Measurements from ENCODE around the gene PRKAR1A.

The PRKAR1A gene

GRCh38 chr17:68584581-68585303 is 72.5 kb downstream of the PRKAR1A start:
- H4K8ac ChIP-seq (ENCODE audit: low read length): no peak overlapping the region
- no peak overlapping the region for H2AK5ac ChIP-seq (ENCODE audit: low read length, severe bottlenecking)
- no peak overlapping the region for H3K4ac ChIP-seq (ENCODE audit: low read depth in 1 of 2, low read length in 2 of 2)
- peaks cover 0 to 5% of the 10 kb centered on the region in 2 experiments for H3K27me3 ChIP-seq (ENCODE audit: control insufficient read depth in 1 of 2, insufficient read depth in 1 of 2, low read length in 2 of 2)
- H3K4me3 ChIP-seq (ENCODE audit: insufficient read depth in 1 of 2, low read depth in 1 of 2, low read length in 2 of 2): no peak overlapping the region
- H3K23ac ChIP-seq (ENCODE audit: low read length in 2 of 2): no peak overlapping the region
- WGBS: 94% methylated on average over 4 of the region's 5 CpGs
- H3K9me3 ChIP-seq (ENCODE audit: control insufficient read depth, low read length): peaks cover 15% of the 10 kb centered on the region
- H2AFZ ChIP-seq (ENCODE audit: low read depth, low read length): no peak overlapping the region
- no peak overlapping the region for H3K4me2 ChIP-seq (ENCODE audit: low read length, poor library complexity, severe bottlenecking)
- no peak overlapping the region for H3K27ac ChIP-seq (ENCODE audit: low read length, poor library complexity, severe bottlenecking)
- H2BK5ac ChIP-seq (ENCODE audit: low read depth, low read length, poor library complexity, severe bottlenecking): no peak overlapping the region
- no peaks in the 10 kb centered on the region for H3K79me1 ChIP-seq (replicated peaks; ENCODE audit: low read length, poor library complexity, severe bottlenecking)
- no peaks in the 10 kb centered on the region for H3K4me1 ChIP-seq (ENCODE audit: control insufficient read depth, insufficient read depth, low read depth, low read length)
- H3K18ac ChIP-seq (ENCODE audit: low read depth in 1 of 2, low read length in 2 of 2): no peak overlapping the region
- H3K9ac ChIP-seq (ENCODE audit: low read length): peak overlapping the region; percentile 21
- no peak overlapping the region for H3K14ac ChIP-seq (ENCODE audit: low read length in 2 of 2)
- no peak overlapping the region for H2BK15ac ChIP-seq (ENCODE audit: low read depth, poor library complexity, severe bottlenecking)
- peaks cover 0 to 74% of the 10 kb centered on the region in 2 experiments for H3K36me3 ChIP-seq (ENCODE audit: control insufficient read depth in 1 of 2, insufficient read depth in 2 of 2, low read depth in 1 of 2, low read length in 2 of 2)
- H2BK120ac ChIP-seq (ENCODE audit: low read depth, low read length): no peak overlapping the region
- DNase-seq: no peak
- no peak overlapping the region for H4K91ac ChIP-seq (ENCODE audit: low read length)
- no peak overlapping the region for H2BK12ac ChIP-seq (ENCODE audit: low read length in 2 of 2)

- peaks cover 0 to 5% of the 10 kb centered on the region in 2 experiments for H3K27me3 ChIP-seq (ENCODE audit: control insufficient read depth in 1 of 2, insufficient read depth in 1 of 2, low read length in 2 of 2)
- no peak overlapping the region for H2BK120ac ChIP-seq (ENCODE audit: low read depth, low read length)
- no peak overlapping the region for H3K27ac ChIP-seq (ENCODE audit: low read length, poor library complexity, severe bottlenecking)
- no peak overlapping the region for H3K23ac ChIP-seq (ENCODE audit: low read length in 2 of 2)
- no peak overlapping the region for H4K91ac ChIP-seq (ENCODE audit: low read length)
- no peak overlapping the region for H3K18ac ChIP-seq (ENCODE audit: low read depth in 1 of 2, low read length in 2 of 2)
- no peak overlapping the region for H3K4me2 ChIP-seq (ENCODE audit: low read length, poor library complexity, severe bottlenecking)
- no peak for DNase-seq
- H3K36me3 ChIP-seq (ENCODE audit: control insufficient read depth in 1 of 2, insufficient read depth in 2 of 2, low read depth in 1 of 2, low read length in 2 of 2): peaks cover 0 to 83% of the 10 kb centered on the region in 2 experiments
- no peak overlapping the region for H3K4me3 ChIP-seq (ENCODE audit: insufficient read depth in 1 of 2, low read depth in 1 of 2, low read length in 2 of 2)
- H2BK12ac ChIP-seq (ENCODE audit: low read length in 2 of 2): no peak overlapping the region
- no peaks in the 10 kb centered on the region for H3K79me1 ChIP-seq (replicated peaks; ENCODE audit: low read length, poor library complexity, severe bottlenecking)
- H3K4me1 ChIP-seq (ENCODE audit: control insufficient read depth, insufficient read depth, low read depth, low read length): no peaks in the 10 kb centered on the region
- H2BK15ac ChIP-seq (ENCODE audit: low read depth, poor library complexity, severe bottlenecking): no peak overlapping the region
- no peak overlapping the region for H4K8ac ChIP-seq (ENCODE audit: low read length)
- peaks cover 15% of the 10 kb centered on the region for H3K9me3 ChIP-seq (ENCODE audit: control insufficient read depth, low read length)
- no peak overlapping the region for H3K14ac ChIP-seq (ENCODE audit: low read length in 2 of 2)
- H2AFZ ChIP-seq (ENCODE audit: low read depth, low read length): no peak overlapping the region
- H2AK5ac ChIP-seq (ENCODE audit: low read length, severe bottlenecking): no peak overlapping the region
- H2BK5ac ChIP-seq (ENCODE audit: low read depth, low read length, poor library complexity, severe bottlenecking): no peak overlapping the region
- WGBS: 87% methylated on average over 4 of the region's 4 CpGs
- no peak overlapping the region for H3K4ac ChIP-seq (ENCODE audit: low read depth in 1 of 2, low read length in 2 of 2)
- H3K9ac ChIP-seq (ENCODE audit: low read length): peak overlapping the region; percentile 28
Observed at GRCh38 chr17:68585643-68586042, 73.4 kb downstream of the PRKAR1A start.

- peaks cover 0 to 88% of the 10 kb centered on the region in 2 experiments for H3K36me3 ChIP-seq (ENCODE audit: control insufficient read depth in 1 of 2, insufficient read depth in 2 of 2, low read depth in 1 of 2, low read length in 2 of 2)
- H3K9me3 ChIP-seq (ENCODE audit: control insufficient read depth, low read length): peaks cover 15% of the 10 kb centered on the region
- H3K18ac ChIP-seq (ENCODE audit: low read depth in 1 of 2, low read length in 2 of 2): no peak overlapping the region
- H3K27ac ChIP-seq (ENCODE audit: low read length, poor library complexity, severe bottlenecking): no peak overlapping the region
- peak overlapping the region in 1 of 2 experiments; percentile 32 for H3K4me3 ChIP-seq (ENCODE audit: insufficient read depth in 1 of 2, low read depth in 1 of 2, low read length in 2 of 2)
- no peak overlapping the region for H3K23ac ChIP-seq (ENCODE audit: low read length in 2 of 2)
- H3K9ac ChIP-seq (ENCODE audit: low read length): no peak overlapping the region
- DNase-seq: no peak
- no peak overlapping the region for H3K4ac ChIP-seq (ENCODE audit: low read depth in 1 of 2, low read length in 2 of 2)
- no peaks in the 10 kb centered on the region for H3K4me1 ChIP-seq (ENCODE audit: control insufficient read depth, insufficient read depth, low read depth, low read length)
- H3K4me2 ChIP-seq (ENCODE audit: low read length, poor library complexity, severe bottlenecking): no peak overlapping the region
- no peak overlapping the region for H2BK12ac ChIP-seq (ENCODE audit: low read length in 2 of 2)
- H2AFZ ChIP-seq (ENCODE audit: low read depth, low read length): no peak overlapping the region
- no peak overlapping the region for H2BK120ac ChIP-seq (ENCODE audit: low read depth, low read length)
- WGBS: 98% methylated on average over 5 of the region's 5 CpGs
- H3K27me3 ChIP-seq (ENCODE audit: control insufficient read depth in 1 of 2, insufficient read depth in 1 of 2, low read length in 2 of 2): peaks cover 0 to 9% of the 10 kb centered on the region in 2 experiments
- H2BK15ac ChIP-seq (ENCODE audit: low read depth, poor library complexity, severe bottlenecking): no peak overlapping the region
- H2BK5ac ChIP-seq (ENCODE audit: low read depth, low read length, poor library complexity, severe bottlenecking): no peak overlapping the region
- H4K91ac ChIP-seq (ENCODE audit: low read length): no peak overlapping the region
- H4K8ac ChIP-seq (ENCODE audit: low read length): no peak overlapping the region
- no peak overlapping the region for H3K14ac ChIP-seq (ENCODE audit: low read length in 2 of 2)
- H3K79me1 ChIP-seq (replicated peaks; ENCODE audit: low read length, poor library complexity, severe bottlenecking): no peaks in the 10 kb centered on the region
- H2AK5ac ChIP-seq (ENCODE audit: low read length, severe bottlenecking): no peak overlapping the region
Observed at GRCh38 chr17:68587026-68587425, 74.8 kb downstream of the PRKAR1A start.

- Histone ChIP-seq H3K14ac (ENCODE audit: low read length in 2 of 2) (no peak overlapping the region), H2BK12ac (ENCODE audit: low read length in 2 of 2) (no peak overlapping the region), H3K4me1 (ENCODE audit: control insufficient read depth, insufficient read depth, low read depth, low read length) (no peaks in the 10 kb centered on the region), H2BK120ac (ENCODE audit: low read depth, low read length) (no peak overlapping the region), H3K9ac (ENCODE audit: low read length) (peak overlapping the region; percentile 40), H4K91ac (ENCODE audit: low read length) (no peak overlapping the region), H3K79me1 (replicated peaks; ENCODE audit: low read length, poor library complexity, severe bottlenecking) (no peaks in the 10 kb centered on the region), H3K36me3 (ENCODE audit: control insufficient read depth in 1 of 2, insufficient read depth in 2 of 2, low read depth in 1 of 2, low read length in 2 of 2) (peaks cover 0 to 82% of the 10 kb centered on the region in 2 experiments), H3K27me3 (ENCODE audit: control insufficient read depth in 1 of 2, insufficient read depth in 1 of 2, low read length in 2 of 2) (peaks cover 0 to 18% of the 10 kb centered on the region in 2 experiments), H3K4me2 (ENCODE audit: low read length, poor library complexity, severe bottlenecking) (no peak overlapping the region), H2AFZ (ENCODE audit: low read depth, low read length) (no peak overlapping the region), H2BK5ac (ENCODE audit: low read depth, low read length, poor library complexity, severe bottlenecking) (no peak overlapping the region), H3K4ac (ENCODE audit: low read depth in 1 of 2, low read length in 2 of 2) (no peak overlapping the region), H3K4me3 (ENCODE audit: insufficient read depth in 1 of 2, low read depth in 1 of 2, low read length in 2 of 2) (peak overlapping the region in 1 of 2 experiments; percentile 32), H4K8ac (ENCODE audit: low read length) (no peak overlapping the region), H3K23ac (ENCODE audit: low read length in 2 of 2) (no peak overlapping the region), H3K9me3 (ENCODE audit: control insufficient read depth, low read length) (peaks cover 15% of the 10 kb centered on the region), H3K18ac (ENCODE audit: low read depth in 1 of 2, low read length in 2 of 2) (no peak overlapping the region), H2AK5ac (ENCODE audit: low read length, severe bottlenecking) (no peak overlapping the region), H3K27ac (ENCODE audit: low read length, poor library complexity, severe bottlenecking) (no peak overlapping the region), H2BK15ac (ENCODE audit: low read depth, poor library complexity, severe bottlenecking) (no peak overlapping the region)
- DNase-seq: no peak
- WGBS: 80% methylated on average over 2 of the region's 2 CpGs
Observed at GRCh38 chr17:68587847-68588246, 75.6 kb downstream of the PRKAR1A start.

Measured in mesenchymal stem cell (in vitro differentiated cells and primary cell).